HG02623 (cell line): ENCODE results near the gene RTN4IP1.
"Not testable (repeated sequence)": the region's sequence is repeated elsewhere in the genome, so short reads cannot be mapped to it uniquely, and the experiment has no call there.

Source experiments
- ATAC-seq: cut with Tn5 transposase; IDR thresholded peaks from one replicate; pipeline ENCODE4 v1.9.1; 2021; ENCODE audit warnings: moderate library complexity; ENCODE audit not compliant: unreplicated experiment

Gene RTN4IP1

DNA sequence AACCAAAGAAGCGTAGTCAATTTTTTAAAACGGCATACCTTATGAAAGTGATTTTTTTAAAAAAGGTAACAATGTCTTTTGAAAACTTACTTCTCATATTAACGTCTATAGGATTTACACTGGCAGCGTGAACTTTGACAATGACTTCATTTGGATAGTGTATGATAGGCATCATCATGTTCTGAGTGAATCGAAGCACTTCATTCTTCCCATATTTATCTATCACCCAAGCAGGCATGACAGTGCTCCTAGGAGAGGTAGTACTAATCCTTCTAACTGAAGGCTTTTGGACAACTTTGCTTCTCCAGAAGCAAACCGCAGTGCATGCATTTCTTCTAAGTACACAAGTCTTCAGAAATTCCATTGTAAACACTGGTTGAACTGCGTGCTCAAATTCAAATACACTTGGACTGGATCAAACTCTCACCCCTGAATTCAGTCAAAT, 618 bp downstream of the RTN4IP1 start:
- peak; percentile 6 for ATAC-seq

DNA sequence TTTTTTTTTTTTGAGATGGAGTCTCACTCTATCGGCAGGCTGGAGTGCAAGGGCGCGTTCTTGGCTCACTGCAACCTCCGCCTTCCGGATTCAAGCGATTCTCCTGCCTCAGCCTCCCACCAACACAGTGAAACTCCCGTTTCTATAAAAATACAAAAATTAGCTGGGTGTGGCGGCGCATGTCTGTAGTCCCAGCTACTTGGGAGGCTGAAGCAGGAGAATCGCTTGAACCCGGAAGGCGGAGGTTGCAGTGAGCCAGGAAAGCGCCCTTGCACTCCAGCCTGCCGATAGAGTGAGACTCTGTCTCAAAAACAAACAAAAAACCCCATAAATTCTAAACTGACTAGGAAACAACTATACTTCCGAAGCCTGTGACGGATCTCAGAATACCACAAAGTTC, 1.5 kb downstream of the RTN4IP1 start:
- not testable (repeated sequence) for ATAC-seq

GRCh38 chr6:106626485-106626884, 2.8 kb downstream of the RTN4IP1 start:
- ATAC-seq: no peak

GRCh38 chr6:106623039-106623438, 6.3 kb downstream of the RTN4IP1 start:
- no peak for ATAC-seq

DNA sequence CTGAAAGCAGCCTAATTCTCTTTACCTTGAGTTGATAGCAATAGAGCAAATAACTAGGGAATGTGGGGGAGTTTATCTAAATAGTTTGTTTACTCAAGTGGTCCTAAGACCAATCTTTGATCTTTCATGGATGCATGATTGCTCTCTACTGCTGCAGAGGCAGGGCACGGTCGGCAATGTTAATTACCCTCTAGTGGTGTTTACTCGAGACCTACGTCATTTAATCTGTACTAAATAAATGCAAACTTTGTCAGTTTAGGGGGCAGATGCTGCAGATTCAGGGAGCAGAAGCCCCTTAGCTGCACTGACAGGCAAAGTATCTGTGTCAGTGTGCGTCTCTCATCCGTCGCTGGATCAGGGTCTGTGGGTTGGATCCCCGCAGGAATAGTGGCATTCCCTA, 6.9 kb downstream of the RTN4IP1 start:
- ATAC-seq: no peak

GRCh38 chr6:106620931-106621672, 8.2 kb downstream of the RTN4IP1 start:
- ATAC-seq: no peak

DNA sequence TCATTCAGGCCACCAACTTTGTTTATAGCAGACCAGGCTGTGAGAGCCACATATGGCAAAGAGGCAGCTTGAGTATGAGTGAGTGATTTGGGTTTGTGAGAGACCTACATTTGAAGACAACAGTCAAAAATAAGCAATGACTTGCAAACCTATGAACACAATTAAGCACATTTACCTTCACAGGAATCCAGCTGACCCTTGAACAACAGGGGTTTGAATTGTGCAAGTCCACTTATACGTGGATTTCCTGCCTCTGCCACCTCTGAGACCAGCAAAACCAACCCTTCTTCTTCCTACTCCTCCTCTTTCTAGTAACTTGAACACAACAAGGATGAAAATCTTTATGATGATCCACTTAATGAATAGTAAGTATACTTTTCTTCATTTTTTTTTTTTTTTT, 10.1 kb downstream of the RTN4IP1 start:
- no peak for ATAC-seq

DNA sequence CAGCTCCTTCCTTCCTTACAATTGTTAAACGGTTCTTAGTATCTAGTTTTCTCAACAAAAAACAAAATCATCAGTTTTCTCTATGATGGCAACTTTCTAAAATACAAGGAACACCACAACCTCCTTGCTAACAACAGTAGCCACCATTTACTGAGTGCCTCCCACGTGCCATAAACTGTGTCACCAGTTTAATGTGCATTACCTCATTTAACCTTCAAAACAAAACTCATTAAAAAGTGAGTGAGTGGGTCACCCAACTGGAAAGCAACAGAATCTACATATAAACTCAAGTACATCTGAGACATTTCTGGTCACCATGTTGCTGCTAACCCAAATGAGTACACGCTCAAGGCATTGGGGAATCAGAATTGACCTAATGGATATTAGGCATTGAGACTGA, 11.0 kb downstream of the RTN4IP1 start:
- ATAC-seq: no peak

GRCh38 chr6:106617857-106618256, 11.4 kb downstream of the RTN4IP1 start:
- no peak for ATAC-seq

DNA sequence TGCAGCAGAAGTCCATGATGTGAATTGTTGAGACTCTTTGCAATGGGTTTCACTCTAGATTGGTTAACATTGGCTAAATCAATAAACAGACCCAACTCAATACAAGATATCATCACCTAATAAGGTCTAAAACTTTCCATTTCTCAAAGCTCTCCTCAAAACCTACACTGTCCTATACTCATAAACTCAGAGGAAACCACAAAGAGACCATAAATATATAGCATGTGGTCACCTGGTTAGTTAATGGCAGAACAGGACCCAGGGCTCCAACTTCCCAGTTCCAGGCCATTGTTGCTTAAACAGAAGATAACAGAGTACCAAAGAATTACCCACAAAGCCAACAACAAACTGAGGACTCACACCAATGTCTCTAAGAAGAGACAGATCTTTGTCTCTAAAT, 12.0 kb downstream of the RTN4IP1 start:
- peak; percentile 50 for ATAC-seq

- ATAC-seq: no peak
These were observed 14.6 kb downstream of the RTN4IP1 start for GRCh38 chr6:106614592-106615257.

DNA sequence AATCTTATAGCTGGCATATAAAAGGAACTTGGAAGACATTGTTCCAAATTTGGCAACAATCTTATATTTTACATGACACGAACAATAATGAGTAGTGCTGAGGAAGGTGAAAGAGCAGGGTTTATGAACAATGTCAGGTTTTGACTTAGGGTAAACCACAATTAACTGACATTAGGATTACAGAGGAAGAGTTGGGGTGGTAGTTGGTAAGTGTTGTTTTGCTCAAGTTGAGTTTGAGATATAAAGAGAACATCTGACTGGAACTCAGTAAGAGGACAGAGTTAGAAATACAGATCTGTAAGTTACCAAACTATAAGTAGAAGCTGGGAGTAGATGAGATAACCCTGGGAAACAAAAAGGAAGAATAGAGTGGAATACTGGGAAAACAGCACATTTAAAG, 15.1 kb downstream of the RTN4IP1 start:
- no peak for ATAC-seq

- no peak for ATAC-seq
These were observed 15.7 kb downstream of the RTN4IP1 start for GRCh38 chr6:106613590-106613989.

GRCh38 chr6:106612671-106613416, 16.5 kb downstream of the RTN4IP1 start:
- ATAC-seq: no peak

GRCh38 chr6:106611030-106611429, 18.3 kb downstream of the RTN4IP1 start:
- no peak for ATAC-seq

DNA sequence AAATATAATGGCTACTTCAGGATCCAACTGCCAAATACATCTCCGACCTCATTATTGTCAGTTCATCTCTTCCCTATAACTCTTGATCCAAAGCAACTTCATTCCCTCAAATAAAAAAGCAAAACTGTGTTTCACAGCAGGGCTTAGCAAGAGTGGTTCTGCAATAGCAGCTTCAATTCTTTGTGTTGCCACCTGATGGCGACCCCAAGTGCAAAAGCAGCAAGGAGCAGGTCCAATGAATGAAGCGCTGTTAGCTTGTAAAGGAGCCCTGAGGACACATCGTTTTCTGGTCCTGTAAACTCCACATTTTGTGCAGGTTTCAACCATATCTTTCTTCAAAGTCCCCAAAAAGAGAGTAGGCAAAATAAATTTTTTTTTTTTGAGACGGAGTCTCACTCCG, 19.6 kb downstream of the RTN4IP1 start:
- no peak for ATAC-seq

DNA sequence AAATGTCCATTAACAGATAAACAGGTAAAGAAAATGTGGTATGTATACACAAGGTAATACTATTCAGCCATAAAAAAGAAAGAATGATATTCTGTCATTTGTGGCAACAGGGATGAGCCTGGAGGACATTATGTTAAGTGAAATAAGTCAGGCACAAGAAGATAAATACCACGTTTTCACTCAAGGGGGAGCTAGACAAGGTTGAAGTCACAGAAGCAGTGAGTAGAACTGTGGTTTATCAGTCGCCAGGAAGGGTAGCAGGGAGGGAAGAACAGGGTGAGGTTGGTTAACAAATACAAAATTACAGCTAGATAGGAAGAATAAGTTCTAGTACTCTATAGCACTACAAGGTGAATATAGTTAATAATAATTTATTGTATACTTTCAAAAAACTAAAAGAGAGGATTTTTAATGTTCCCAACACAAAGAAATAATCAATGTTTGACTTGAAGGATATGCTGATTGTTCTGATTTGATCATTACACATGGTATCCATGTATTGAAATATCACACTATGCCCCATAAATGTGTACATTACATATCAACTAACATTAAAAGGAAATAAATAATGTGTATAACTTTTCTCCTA, 21.1 kb downstream of the RTN4IP1 start:
- peak; percentile 64 for ATAC-seq

DNA sequence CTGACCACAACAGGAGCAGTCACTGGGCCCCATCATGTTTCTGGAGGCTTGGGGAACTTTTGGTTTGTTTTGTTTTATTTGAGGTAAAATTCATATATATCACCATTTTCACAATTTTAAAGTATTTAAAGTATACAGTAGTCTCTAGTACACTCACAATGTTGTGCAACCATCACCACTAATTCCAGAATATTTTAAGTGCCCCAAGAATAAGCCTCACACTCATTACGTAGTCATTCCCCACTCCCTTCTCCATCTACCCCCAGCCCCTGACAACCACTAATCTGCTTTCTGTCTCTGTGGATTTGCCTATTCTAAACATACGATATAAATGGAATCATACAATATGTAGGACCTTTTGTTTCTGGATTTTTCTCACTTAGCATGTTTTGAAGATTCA, 29.0 kb downstream of the RTN4IP1 start:
- no peak for ATAC-seq

DNA sequence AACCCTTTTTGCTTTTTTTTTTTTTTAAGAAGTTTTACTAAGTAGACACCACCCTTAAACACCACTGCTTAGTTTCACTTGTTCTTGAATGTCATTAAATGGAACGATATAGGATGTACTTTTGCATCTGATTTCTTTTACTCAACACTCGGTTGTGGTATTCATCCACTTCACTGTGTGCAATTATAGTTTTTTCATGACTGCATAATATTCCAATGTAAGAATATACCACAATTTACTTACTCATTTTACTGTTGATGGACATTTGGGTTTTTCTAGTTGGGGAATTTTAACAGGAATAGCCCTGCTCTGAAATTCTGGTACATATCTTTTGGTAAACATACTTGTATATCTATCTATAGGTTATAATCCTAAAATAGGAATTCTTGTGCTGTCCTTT, 29.9 kb downstream of the RTN4IP1 start:
- ATAC-seq: no peak

DNA sequence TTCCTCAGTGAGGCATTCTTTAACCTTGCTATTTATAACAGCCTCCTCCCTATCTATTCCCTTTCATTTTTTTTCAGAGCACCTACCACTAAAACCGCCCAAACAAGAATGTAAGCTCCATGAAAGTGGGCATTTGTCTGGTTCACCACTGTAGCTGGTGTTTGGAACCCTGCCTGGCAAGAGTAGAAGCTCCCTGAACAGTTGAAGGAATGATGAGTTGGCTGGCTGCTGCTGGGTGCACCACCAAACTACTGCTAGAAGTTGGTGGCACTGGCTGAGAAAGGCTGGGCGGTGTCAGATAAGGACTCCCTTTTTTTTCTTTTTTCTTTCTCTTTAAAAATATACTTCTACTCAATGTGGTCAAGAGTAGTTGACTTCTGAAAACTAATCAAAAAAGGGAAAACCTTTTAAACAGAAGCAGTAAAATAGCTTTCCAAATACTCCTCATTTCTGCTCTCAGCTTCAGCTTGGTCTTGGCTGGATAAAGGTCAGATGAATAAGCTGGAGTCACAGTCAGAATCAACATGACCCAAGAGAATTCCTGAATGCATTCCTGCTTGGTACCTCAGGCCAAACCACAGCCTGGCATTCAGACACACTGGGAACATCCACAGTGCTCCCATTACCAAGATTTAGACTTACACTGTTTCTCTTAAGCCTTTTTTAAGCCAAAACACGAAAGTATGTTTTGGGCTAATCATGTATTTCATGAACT, 38.0 kb downstream of the RTN4IP1 start:
- no peak for ATAC-seq

- ATAC-seq: not testable (repeated sequence)
These were observed 40.4 kb downstream of the RTN4IP1 start for GRCh38 chr6:106588937-106589336.
